GM19035 (cell line): ENCODE measurements around the gene PAX7.

Experiments used
- ATAC-seq: cut with Tn5 transposase; IDR thresholded peaks from one replicate; pipeline ENCODE4 v1.9.1; 2021; ENCODE audit not compliant: unreplicated experiment

Gene PAX7

DNA sequence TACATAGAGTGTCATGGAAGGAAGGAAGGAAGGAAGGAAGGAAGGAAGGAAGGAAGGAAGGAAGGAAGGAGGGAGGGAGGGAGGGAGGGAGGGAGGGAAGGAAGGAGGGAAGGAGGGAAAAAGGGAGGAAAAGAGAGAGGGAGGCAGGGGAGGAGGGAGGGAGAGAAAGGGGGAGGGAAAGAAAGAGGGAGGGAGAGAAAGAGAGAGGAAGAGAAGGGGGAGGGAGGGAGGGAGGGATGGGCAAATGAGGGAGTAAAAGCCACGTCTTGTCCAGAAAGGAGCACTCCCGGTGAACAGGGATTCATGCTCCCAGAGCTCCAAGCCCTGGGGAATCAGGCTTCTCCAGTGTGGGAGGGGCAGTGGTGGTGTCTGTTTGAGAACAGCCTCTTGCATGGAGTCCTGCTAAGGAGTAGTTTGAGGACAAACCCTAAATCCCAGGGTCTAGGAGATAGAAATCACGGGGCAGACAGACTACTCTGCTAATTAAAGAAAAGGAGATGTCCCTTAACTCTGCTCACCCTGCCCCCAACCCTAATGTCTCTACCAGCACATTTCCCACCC, 157.3 kb downstream of the PAX7 start:
- no peak for ATAC-seq

- ATAC-seq, result no peak
Measured at GRCh38 chr1:18789246-18789645, 158.6 kb downstream of the PAX7 start.

- no peak for ATAC-seq
Measured at GRCh38 chr1:18792747-18793146, 162.1 kb downstream of the PAX7 start.

DNA sequence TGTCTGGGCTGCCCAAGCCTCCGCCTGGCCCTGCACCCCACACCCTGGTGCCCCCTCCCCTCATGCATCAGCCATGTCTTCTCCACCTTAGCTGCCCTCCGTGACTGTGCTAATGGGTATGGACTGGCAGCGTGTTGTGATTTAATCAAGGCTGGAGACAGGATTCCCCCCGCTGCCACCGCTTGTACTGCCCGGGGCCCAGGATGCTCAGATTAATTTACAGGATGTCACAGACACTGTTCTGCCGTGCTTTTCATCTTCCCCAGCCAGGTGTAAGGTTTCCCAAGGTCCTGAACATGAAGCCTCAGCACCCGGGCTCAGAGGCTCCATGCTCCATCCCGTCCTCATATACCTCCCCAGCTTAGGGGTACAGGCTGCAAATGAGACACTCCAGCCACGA, 162.5 kb downstream of the PAX7 start:
- ATAC-seq, result no peak

- no peak for ATAC-seq
Measured at GRCh38 chr1:18794051-18794450, 163.4 kb downstream of the PAX7 start.

- ATAC-seq, result no peak
Measured at GRCh38 chr1:18794561-18794960, 163.9 kb downstream of the PAX7 start.

DNA sequence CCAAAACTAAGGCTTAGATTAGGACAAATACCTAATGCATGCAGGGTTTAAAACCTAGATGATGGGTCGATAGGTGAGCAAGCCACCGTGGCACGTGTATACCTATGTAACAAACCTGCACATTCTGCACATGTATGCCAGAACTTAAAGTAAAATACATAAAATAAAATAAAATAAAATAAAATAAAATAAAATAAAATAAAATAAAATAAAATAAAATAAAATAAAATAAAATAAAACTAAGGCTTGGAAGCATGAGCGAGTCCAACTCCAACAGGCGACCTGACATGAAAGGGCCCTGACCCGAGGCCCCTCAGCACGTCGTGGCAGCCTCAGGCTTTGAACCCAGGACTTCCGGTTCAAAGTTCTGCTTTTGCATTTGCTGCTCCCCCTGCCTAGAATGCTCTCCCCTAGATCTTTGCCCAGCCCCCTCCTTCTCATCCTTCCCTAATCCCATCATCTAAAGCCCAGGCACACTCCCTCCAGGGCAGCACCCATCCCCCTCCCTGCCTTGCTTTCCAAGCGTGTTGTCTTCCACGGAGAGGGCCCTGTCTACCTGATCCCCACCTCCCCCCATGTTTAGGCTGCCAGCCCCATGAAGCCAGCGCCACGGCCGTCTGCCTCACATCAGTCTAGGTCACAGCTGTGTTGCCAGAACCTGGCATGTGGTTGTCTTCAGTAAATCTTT, 164.5 kb downstream of the PAX7 start:
- no peak for ATAC-seq

DNA sequence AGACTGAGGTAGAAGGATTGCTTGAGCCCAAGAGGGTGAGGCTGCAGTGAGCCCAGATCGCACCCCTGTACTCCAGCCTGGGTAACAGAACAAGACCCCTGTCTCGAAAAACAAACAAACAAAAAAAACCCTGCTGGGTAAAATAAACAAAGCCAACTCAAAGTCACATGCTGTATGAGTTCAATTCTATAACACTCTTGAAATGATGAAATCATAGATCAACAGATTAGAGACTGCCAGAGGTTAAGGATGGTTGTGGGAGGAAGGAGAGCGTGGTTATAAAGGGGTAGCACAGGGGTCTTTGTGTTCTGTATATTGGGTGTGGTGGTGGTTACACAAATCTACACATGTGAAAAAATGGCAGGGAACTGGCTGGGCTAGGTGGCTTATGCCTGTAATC, 166.3 kb downstream of the PAX7 start:
- no peak for ATAC-seq
